Measurements from ENCODE around the gene HSPA2.
"Not testable (repeated sequence)": the region's sequence is repeated elsewhere in the genome, so short reads cannot be mapped to it uniquely, and the experiment has no call there.

HSPA2 gene

DNA sequence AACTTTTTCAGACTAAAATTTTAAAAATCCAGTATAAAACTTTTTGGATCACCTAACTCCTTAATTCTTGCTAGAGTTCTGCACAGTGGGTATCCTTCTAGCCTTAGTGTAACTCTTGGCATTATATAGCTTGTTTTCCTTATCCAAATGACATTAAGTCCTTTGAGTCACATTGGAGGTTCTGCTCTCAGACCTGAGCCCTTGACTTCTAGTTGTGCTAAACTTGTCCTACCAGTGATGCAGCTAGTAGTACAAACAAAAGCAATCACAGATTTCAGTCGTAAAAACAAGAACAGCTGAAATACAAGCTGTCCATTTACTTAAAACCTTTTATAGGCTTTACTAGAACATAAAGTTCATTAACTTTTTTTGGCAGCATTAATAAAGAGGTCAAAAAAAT lies 25.5 kb upstream of the HSPA2 start:
- DNase-seq (ENCODE audit: low read depth), result no peak

DNA sequence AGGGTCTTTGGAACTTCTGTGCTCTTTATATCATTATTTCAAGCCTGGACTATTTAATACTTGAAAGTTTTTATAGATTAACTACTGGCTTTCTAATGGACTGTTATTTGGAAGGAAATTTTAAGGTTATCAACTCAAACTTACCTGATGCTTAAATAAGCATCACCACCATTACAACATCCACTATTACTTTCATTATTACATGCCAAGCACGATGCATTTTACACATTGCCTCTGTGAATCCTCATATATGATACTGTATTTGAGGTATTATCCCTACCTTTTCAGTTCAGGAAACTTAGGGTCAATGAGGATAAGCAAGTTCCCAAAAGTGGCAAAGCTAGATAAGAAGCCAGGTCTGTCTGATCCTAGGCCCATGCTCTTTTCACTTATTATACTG lies 23.6 kb upstream of the HSPA2 start:
- no peak for DNase-seq (ENCODE audit: low read depth)

DNA sequence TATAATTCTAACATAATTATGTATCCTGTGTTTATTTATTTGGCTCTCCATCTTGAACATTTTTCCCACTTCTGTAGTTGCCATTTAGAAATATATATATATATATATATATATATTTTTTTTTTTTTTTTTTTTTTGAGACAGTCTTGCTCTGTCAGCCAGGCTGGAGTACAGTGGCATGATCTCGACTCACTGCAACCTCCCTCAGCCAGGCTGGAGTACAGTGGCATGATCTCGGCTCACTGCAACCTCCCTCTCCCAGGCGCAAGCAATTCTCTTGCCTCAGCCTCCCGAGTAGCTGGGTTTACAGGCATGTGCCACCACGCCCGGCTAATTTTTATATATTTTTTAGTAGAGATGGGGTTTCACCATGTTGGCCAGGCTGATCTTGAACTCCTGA lies 22.9 kb upstream of the HSPA2 start:
- not testable (repeated sequence) for DNase-seq (ENCODE audit: low read depth)

DNA sequence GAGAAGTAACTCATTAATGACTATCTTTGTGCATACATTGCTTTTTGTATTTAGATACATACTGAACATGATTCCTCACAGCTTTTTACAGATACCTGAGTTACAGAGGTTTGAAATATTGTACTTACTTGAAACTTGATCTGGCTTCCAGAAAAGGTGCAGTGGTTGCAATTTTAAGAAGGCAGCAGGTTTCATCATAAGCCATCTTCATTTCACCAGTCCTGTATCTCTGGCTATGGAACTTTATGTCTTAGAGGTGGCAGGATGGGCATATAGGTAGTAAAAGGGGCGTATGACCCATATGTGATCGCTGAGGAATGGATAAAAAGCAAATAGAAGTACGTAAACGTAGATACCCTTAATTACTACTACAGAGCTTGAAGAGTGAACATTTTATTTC lies 22.3 kb upstream of the HSPA2 start:
- no peak for DNase-seq (ENCODE audit: low read depth)

DNA sequence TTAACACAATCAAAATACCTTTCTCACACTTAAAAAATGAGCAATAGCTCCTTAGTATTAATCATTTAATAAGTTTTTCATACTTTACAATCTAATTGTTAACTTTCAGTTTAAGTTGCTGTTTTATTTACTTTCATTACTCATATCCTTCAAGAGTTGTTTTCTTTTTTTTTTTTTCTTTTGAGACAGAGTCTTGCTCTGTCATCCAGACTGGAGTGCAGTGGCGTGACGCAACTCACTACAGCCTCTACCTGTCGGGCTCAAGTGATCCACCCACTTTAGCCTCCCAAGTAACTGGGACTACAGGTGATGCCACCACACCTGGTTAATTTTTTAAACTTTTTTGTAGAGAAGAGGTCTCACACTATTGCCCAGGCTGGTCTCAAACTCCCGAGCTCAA lies 19.8 kb upstream of the HSPA2 start:
- DNase-seq (ENCODE audit: low read depth), result no peak

DNA sequence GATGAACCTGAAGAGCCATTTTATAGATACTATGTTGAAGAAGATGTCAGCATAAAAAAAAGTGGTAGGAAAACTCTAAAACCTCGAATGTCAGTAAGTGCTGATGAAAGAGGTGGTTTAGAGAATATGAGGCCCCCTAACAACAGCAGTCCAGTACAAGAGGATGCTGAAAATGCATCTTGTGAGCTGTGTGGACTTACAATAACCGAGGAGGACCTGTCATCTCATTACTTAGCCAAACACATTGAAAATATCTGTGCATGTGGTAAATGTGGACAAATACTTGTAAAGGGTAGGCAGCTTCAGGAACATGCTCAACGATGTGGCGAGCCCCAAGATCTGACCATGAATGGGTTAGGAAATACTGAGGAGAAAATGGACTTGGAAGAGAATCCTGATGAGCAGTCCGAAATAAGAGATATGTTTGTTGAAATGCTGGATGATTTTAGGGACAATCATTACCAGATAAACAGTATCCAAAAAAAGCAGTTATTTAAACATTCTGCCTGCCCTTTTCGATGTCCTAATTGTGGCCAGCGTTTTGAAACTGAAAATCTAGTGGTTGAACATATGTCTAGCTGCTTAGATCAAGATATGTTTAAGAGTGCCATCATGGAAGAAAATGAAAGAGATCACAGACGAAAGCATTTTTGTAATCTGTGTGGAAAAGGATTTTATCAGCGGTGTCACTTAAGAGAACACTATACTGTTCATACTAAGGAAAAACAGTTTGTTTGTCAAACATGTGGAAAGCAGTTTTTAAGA lies 17.8 kb upstream of the HSPA2 start:
- DNase-seq (ENCODE audit: low read depth), result no peak

DNA sequence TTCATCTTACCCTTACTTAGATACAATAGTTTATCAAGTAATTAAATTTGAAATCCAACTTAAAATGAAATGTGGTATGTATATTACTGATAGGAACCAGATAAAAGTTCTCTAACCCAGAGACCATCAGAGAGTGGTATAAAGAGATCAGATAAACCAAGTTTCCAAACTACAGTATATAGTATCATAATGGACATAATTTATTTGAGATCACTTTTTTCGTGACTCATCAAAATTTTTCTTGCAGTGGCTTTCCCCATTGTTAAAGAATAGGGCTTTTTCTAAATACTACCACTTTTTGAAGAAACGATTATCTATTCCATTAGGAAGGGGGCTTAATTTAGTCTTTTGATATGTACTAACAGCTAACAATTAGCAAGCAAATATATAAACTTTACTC lies 15.2 kb upstream of the HSPA2 start:
- DNase-seq (ENCODE audit: low read depth), result no peak

DNA sequence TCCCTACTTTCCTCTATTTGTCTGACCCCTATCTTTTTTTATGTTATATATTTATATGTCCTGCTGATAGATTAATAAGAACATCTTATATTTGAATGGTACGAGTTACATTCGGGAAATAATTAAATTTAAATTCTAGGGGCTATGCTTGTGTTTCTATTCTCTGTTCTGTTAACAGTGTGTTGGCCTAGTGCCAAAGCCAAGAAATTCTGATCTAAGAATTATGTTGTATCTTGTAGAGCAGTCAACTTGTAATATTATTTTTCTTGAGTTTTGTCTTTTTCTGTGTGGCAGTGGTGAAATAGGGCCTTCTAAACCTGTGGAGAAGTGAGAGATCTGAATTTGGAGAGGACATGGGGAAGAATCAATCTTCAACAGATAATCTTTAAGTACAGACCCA lies 9.0 kb upstream of the HSPA2 start:
- no peak for DNase-seq (ENCODE audit: low read depth)

DNA sequence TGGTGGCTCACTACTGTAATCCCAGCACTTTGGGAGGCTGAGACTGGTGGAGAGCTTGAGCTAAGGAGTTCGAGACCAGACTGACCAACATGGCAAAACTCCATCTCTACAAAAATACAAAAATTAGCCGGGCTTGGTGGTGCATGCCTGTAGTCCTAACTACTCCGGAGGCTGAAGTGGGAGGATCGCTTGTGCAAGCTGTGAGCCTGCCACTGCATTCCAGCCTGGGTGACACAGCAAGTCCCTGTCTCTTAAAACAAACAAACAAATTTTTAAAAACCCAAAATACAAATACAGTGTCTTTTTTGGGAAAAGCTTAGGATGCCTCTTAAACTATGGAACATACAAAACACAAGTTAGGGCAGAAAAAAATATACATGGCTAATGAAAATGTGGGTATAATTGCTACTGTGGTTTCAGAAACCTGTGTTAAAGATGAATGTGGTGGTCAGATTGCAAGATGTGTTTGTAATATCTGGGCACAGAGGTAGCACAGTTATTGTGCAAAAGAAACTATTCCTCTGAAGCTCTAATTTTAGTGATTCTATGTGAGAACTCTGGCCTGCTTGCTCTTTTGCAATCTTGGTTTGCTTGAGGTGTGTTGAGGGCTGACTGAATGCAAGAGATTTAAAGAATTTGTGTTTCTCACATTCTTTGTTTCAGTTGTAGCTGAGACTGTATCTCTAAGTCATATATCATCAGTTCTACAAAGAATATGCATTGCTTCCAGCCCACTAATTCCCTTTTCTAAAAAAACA lies 3.9 kb upstream of the HSPA2 start:
- no peak for DNase-seq (ENCODE audit: low read depth)

DNA sequence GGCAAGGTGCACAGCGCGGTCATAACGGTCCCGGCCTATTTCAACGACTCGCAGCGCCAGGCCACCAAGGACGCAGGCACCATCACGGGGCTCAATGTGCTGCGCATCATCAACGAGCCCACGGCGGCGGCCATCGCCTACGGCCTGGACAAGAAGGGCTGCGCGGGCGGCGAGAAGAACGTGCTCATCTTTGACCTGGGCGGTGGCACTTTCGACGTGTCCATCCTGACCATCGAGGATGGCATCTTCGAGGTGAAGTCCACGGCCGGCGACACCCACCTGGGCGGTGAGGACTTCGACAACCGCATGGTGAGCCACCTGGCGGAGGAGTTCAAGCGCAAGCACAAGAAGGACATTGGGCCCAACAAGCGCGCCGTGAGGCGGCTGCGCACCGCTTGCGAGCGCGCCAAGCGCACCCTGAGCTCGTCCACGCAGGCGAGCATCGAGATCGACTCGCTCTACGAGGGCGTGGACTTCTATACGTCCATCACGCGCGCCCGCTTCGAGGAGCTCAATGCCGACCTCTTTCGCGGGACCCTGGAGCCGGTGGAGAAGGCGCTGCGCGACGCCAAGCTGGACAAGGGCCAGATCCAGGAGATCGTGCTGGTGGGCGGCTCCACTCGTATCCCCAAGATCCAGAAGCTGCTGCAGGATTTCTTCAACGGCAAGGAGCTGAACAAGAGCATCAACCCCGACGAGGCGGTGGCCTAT lies 875 bp downstream of the HSPA2 start:
- no peak for DNase-seq (ENCODE audit: low read depth)

DNA sequence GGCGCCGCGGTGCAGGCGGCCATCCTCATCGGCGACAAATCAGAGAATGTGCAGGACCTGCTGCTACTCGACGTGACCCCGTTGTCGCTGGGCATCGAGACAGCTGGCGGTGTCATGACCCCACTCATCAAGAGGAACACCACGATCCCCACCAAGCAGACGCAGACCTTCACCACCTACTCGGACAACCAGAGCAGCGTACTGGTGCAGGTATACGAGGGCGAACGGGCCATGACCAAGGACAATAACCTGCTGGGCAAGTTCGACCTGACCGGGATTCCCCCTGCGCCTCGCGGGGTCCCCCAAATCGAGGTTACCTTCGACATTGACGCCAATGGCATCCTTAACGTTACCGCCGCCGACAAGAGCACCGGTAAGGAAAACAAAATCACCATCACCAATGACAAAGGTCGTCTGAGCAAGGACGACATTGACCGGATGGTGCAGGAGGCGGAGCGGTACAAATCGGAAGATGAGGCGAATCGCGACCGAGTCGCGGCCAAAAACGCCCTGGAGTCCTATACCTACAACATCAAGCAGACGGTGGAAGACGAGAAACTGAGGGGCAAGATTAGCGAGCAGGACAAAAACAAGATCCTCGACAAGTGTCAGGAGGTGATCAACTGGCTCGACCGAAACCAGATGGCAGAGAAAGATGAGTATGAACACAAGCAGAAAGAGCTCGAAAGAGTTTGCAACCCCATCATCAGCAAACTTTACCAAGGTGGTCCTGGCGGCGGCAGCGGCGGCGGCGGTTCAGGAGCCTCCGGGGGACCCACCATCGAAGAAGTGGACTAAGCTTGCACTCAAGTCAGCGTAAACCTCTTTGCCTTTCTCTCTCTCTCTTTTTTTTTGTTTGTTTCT lies 1.7 kb downstream of the HSPA2 start:
- DNase-seq (ENCODE audit: low read depth), result no peak

DNA sequence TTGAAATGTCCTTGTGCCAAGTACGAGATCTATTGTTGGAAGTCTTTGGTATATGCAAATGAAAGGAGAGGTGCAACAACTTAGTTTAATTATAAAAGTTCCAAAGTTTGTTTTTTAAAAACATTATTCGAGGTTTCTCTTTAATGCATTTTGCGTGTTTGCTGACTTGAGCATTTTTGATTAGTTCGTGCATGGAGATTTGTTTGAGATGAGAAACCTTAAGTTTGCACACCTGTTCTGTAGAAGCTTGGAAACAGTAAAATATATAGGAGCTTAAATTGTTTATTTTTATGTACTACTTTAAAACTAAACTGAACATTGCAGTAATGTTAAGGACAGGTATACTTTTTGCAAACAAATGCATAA lies 2.3 kb downstream of the HSPA2 start:
- DNase-seq (ENCODE audit: low read depth), result no peak

DNA sequence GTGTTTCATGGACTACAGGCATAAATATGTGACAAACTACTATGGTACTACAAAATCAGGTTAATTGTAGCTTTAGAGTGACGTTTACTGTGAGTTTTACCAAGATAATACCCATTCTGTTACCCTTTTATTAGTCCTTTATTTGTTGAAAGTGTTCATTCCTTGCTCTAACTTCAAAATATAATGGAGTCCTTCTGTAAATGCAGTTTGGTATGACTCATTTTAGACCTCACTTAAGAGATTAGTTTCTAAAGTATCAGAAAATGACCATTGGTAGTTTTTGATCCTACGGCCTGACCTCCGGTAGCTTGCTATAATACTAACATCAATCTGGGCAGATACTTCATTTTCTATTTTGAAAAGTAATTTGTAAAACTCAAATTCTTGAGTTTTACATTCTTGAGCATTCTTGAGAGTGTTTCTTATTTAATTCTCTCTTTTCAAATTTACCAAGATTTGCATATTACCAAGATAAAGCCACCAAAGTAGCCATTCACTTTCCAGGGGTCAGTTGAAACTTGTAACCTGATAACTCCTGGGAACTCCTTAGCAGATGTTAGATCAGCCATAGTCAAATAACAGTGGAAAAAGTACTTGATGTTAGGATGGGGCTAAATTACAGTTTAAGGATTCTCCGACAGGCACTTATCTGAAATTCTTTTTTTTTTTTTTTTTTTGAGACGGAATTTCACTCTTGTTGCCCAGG lies 4.2 kb downstream of the HSPA2 start:
- DNase-seq (ENCODE audit: low read depth), result no peak

DNA sequence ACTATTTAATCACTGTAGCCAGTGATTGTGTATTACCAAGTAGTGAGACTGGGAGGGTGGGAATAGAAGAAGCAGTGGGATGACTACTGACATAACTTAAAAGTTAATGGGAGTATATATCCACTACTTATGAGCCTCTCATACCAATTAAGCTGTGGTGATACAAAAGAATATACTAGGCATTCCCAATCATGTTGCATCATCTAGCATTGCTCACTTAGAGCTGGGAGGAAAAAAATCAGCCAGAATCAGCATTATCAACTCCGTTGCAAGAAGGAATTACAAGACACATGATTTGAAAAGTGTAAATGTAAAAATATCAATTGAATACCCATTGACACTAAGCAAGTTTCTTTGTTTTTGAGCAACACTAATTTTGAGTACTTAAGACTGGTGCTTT lies 8.5 kb downstream of the HSPA2 start:
- no peak for DNase-seq (ENCODE audit: low read depth)

DNA sequence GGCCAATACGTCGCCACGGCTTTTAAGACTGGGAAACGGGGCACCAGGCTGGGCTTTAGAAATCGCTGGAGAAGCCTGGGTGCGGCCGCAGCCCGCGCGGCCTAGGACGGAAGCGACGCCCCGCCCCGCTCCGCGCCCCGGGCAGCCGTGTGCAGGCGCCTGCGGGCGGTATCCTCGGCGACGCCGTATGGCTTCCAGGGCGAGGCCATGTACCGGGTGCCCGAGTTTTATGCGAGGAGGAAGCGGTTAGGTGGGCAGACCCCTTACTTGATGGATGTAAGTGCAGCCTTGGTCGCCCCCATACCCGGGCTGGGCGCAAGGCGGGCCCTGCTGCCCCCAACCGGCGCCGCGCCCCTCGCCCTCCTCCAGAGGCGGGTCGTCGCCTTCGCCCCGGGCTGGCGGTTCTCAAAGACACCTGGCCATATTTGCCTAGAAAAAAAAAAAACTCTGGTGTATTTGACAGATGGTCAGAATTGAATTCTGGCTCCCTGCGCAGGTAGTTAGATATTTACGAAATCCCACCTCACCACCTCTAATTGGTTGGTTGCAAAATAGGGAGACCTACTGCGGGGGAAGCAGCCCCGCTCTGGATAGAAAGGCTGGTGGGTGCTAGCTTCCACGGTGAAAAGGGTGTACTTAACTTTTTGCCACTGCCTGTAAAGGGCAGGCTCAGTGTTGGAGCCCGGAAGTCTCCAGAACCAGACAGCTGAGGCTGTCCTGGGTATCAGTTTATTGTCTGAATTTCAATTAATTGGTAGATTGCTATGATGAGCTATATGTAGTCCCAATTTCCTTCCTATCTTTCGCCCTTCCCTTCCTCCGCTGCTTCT lies 9.5 kb downstream of the HSPA2 start, which contains the start of gene PPP1R36:
Gene PPP1R36, plus strand, starts transcription at position 171 of the 830 bp plus-strand sequence. Its CDS starts 37 bp downstream, at position 208.
- no peak for DNase-seq (ENCODE audit: low read depth)

DNA sequence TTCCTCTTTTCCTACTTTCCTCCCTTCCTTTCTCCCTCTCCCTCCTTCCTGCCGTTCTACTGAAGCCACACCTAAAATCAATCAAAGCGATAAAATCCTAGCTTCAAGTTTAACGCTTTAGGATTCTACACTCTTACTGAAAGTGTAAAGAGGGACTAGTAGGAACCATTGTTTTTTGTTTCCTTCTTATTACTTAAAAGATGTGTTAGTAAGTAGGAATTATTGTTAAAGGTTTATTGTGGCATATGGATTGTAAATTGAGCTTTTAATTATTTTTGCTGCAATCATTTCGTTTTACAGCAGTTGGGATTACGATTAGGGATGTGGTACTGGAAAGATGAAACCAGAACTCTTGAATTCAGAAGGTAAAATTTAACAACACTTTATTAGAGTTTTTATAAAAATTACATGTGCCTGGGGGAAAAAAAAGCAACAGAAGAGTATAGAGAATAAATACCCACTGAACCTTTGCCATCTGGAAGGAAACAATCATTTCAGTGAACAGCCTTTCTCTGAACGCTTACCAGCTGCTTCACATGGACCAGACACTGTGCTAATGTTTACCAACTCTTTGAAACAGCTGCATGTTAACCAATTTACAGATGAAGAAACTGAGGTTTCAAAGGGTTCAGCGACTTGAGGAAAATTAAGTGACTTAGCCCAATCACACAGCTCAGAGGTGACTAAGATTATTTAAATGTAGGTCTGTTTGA lies 10.2 kb downstream of the HSPA2 start:
- no peak for DNase-seq (ENCODE audit: low read depth)

DNA sequence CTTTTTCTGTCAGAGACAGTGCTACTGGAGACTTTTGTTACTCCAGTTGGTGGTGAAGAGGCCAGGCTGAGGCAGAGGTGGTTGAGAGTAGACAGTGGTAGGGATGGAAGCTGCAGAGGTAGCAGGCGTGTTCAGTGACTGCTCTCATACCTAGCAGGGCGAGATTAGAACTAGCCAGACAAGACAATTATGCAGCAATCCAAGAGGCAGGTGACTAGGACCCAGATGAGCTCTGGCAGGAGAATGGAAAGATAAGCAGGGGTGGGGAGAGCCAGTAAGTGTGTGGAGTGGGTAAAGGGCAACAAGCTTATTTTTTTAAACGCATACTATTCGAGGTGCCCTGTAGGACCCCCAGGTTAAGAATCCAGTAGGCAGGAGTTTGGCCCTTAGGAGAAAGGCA lies 14.0 kb downstream of the HSPA2 start:
- DNase-seq (ENCODE audit: low read depth), result no peak

DNA sequence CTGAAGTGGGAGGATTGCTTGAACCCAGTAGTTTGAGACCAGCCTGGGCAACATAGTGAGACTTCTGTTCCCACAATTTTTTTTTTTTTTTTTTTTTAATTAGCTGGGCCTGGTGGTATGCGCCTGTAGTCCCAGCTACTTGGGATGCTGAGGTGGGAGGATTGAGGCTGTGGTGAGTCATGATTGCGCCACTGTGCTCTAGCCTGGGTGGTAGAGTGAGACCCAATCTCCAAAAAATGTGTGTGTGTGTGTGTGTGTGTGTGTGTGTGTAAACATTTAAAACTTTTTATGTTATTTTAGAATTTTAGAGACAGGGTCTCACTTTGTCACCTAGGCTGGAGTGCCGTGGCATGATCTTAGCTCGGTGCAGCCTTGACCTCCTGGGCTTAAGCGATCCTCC lies 16.0 kb downstream of the HSPA2 start:
- DNase-seq (ENCODE audit: low read depth), result peak; percentile 28

DNA sequence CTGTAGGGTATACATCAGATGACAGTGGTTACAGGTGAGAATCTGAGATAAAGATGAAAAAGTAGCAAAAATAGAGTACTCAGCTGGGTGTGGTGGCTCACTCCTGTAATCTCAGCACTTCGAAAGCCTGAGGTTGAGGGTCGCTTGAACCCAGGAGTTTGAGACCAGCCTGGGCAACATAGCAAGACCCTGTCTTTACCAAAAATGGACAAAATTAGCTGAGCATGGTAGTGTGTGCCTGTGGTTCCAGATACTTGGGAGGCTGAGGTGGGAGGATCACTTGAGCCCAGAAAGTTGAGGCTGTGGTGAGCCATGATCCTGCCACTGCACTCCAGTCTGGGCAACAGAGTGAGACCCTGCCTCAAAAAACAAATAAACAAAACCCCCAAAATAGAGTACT lies 17.7 kb downstream of the HSPA2 start:
- DNase-seq (ENCODE audit: low read depth), result not testable (repeated sequence)

DNA sequence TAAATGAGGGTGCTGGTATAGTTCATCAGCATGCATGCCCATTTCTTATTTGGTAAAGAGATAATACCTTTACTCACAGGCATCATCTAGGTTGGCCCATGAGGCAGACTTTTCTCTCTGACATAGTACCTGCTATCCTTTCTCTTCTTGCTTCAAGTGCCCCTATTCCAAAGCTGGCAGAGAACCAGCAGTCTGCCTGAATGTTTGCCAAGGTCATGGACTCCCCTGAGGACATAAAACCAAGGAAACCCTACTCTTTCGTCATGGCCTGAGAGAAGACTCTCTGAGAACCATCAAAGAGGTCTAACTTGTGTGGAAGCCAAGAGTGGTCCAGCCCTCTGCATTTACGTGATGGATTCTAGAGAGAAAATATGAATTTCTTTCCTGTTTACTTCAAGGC lies 21.1 kb downstream of the HSPA2 start:
- DNase-seq (ENCODE audit: low read depth), result no peak
